Stimulated activated CD4-positive, alpha-beta T cell treated with anti-CD3 and anti-CD28 coated beads, Interleukin-15, amount 100 ng/mL, for 24 hours (primary cell): ENCODE results near the gene CEP55.
"Not testable (repeated sequence)": the region's sequence is repeated elsewhere in the genome, so short reads cannot be mapped to it uniquely, and the experiment has no call there.

Experiments used
- DNase-seq: peaks from one replicate; pipeline ENCODE4 v3.0.0-alpha.2; 2020

The CEP55 gene

GRCh38 chr10:93515071-93516005, 18.9 kb downstream of the CEP55 start:
- DNase-seq, result no peak

- no peak for DNase-seq
Measured at GRCh38 chr10:93516006-93516380, 19.6 kb downstream of the CEP55 start.

GRCh38 chr10:93518531-93518930, 22.1 kb downstream of the CEP55 start:
- DNase-seq, result no peak

GRCh38 chr10:93535293-93535692, 38.9 kb downstream of the CEP55 start:
- no peak for DNase-seq

- not testable (repeated sequence) for DNase-seq
Measured at GRCh38 chr10:93540871-93541270, 44.5 kb downstream of the CEP55 start.

GRCh38 chr10:93541402-93542357, 45.3 kb downstream of the CEP55 start:
- peak; percentile 43 for DNase-seq

- DNase-seq, result no peak
Measured at GRCh38 chr10:93542358-93542791, 46.0 kb downstream of the CEP55 start.

GRCh38 chr10:93546995-93547394, 50.6 kb downstream of the CEP55 start:
- DNase-seq, result not testable (repeated sequence)

- DNase-seq, result no peak
Measured at GRCh38 chr10:93547522-93547921, 51.1 kb downstream of the CEP55 start.

GRCh38 chr10:93548376-93549071, 52.1 kb downstream of the CEP55 start:
- no peak for DNase-seq

GRCh38 chr10:93550606-93551005, 54.2 kb downstream of the CEP55 start:
- DNase-seq, result no peak

- no peak for DNase-seq
Measured at GRCh38 chr10:93552780-93553179, 56.4 kb downstream of the CEP55 start.

GRCh38 chr10:93553482-93554315, 57.3 kb downstream of the CEP55 start:
- no peak for DNase-seq

GRCh38 chr10:93554316-93554663, 57.9 kb downstream of the CEP55 start:
- no peak for DNase-seq

GRCh38 chr10:93554760-93555432, 58.5 kb downstream of the CEP55 start:
- DNase-seq, result peak; percentile 69

- DNase-seq, result no peak
Measured at GRCh38 chr10:93559490-93559889, 63.1 kb downstream of the CEP55 start.

GRCh38 chr10:93560541-93560940, 64.1 kb downstream of the CEP55 start:
- no peak for DNase-seq

GRCh38 chr10:93565446-93565845, 69.0 kb downstream of the CEP55 start:
- DNase-seq, result no peak

GRCh38 chr10:93566435-93567276, 70.2 kb downstream of the CEP55 start, which contains the start of gene FFAR4:
Gene FFAR4 (plus strand): TSS chr10:93566665. CDS start chr10:93566721, 56 bp downstream.
- DNase-seq, result no peak
